ENCODE results near the gene HMHB1. TPM values are rescaled to one million over a fixed set of nuclear protein-coding genes. Genes with fewer than 3 reads are reported as not detected.

The HMHB1 gene
- polyA plus RNA-seq, 1 donor from 2014 or later: not detected

DNA sequence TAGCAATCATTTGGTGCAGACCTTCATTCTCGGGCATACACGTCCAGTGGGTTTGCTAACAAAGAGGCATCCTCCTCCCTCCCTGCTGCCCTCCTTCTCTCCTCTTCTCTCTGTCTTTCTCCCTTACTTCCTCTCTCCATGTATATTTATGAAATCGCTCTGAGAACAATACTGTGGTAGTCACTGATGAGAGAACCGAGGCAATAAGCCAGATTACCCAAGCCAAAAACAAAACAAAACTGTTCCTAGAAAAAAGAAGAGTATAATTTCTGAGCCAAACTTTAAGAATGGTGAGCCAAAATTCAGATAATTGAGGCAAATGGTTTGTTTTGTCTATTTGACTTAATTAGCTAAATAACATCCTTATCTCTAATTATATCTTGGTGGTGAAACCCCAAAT, 15.8 kb upstream of the HMHB1 start:
- Histone ChIP-seq H2AFZ (ENCODE audit: low read depth, low read length) (no peak overlapping the region), H3K9ac (ENCODE audit: low read length) (no peak overlapping the region), H3K36me3 (ENCODE audit: insufficient read depth, low read length) (no peaks in the 10 kb centered on the region), H3K4me3 (ENCODE audit: low read length) (no peak overlapping the region), H4K20me1 (ENCODE audit: insufficient read depth) (no peaks in the 10 kb centered on the region), H3K27me3 (ENCODE audit: insufficient read depth, low read depth, low read length) (no peaks in the 10 kb centered on the region), H3F3A (ENCODE audit: insufficient read depth, low read length, poor library complexity, severe bottlenecking) (no peaks in the 10 kb centered on the region), H3K79me2 (replicated peaks; ENCODE audit: insufficient read depth, low read length) (no peaks in the 10 kb centered on the region), H3K27ac (ENCODE audit: low read length) (no peak overlapping the region), H3K4me2 (ENCODE audit: low read length) (no peak overlapping the region), H3K9me3 (ENCODE audit: low read length) (no peaks in the 10 kb centered on the region), H3K9me2 (ENCODE audit: insufficient read depth, low read length) (no peaks in the 10 kb centered on the region)
- no peak for TF ChIP-seq CTCF (IDR thresholded peaks at IDR 0.05; ENCODE audit: poor library complexity, severe bottlenecking)

DNA sequence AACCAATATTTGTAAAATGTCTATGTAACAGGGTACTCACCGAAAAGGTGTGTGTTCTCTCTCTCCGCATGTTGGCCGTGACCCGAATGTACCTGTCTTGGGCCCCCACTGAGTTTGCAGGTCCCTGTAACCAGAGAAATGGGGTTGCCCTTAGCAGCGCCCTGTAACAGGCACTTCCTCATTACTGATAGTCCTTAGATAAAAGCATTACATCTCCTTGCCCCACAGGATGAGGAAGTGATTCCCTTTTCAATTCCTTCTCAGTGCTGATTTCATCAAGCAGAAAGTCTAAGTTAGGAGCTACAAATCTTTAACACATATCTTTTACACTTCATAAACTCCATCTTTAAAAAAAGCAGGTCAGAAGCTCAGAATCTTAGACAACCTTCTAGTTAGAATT, 15.2 kb upstream of the HMHB1 start:
- no peaks in the 10 kb centered on the region for H3K9me2 ChIP-seq (ENCODE audit: insufficient read depth, low read length)
- H3K4me3 ChIP-seq (ENCODE audit: low read length): no peak overlapping the region
- no peaks in the 10 kb centered on the region for H3K27me3 ChIP-seq (ENCODE audit: insufficient read depth, low read depth, low read length)
- no peak overlapping the region for H3K27ac ChIP-seq (ENCODE audit: low read length)
- no peaks in the 10 kb centered on the region for H3F3A ChIP-seq (ENCODE audit: insufficient read depth, low read length, poor library complexity, severe bottlenecking)
- no peaks in the 10 kb centered on the region for H4K20me1 ChIP-seq (ENCODE audit: insufficient read depth)
- no peak overlapping the region for H2AFZ ChIP-seq (ENCODE audit: low read depth, low read length)
- no peaks in the 10 kb centered on the region for H3K36me3 ChIP-seq (ENCODE audit: insufficient read depth, low read length)
- no peak overlapping the region for H3K9ac ChIP-seq (ENCODE audit: low read length)
- H3K9me3 ChIP-seq (ENCODE audit: low read length): no peaks in the 10 kb centered on the region
- no peak overlapping the region for H3K4me2 ChIP-seq (ENCODE audit: low read length)
- no peaks in the 10 kb centered on the region for H3K79me2 ChIP-seq (replicated peaks; ENCODE audit: insufficient read depth, low read length)
- no peak for TF ChIP-seq POLR2AphosphoS5 (IDR thresholded peaks at IDR 0.05)
- TF ChIP-seq EP300 (conservative IDR thresholded peaks at IDR 0.05; ENCODE audit: poor library complexity, severe bottlenecking): no peak

GRCh38 chr5:143800715-143801114, 11.2 kb upstream of the HMHB1 start:
- H3K27me3 ChIP-seq (ENCODE audit: insufficient read depth, low read depth, low read length): no peaks in the 10 kb centered on the region
- TF ChIP-seq REST (IDR thresholded peaks at IDR 0.05; ENCODE audit: borderline replicate concordance) (no peak), EZH2 (IDR thresholded peaks at IDR 0.05; ENCODE audit: borderline replicate concordance, insufficient read depth, low read length, poor library complexity, severe bottlenecking) (no peak), TAF1 (IDR thresholded peaks at IDR 0.05; ENCODE audit: low read depth) (no peak), RAD21 (conservative IDR thresholded peaks at IDR 0.05) (no peak), CTCF (IDR thresholded peaks at IDR 0.05; ENCODE audit: poor library complexity, severe bottlenecking) (no peak), EP300 (conservative IDR thresholded peaks at IDR 0.05; ENCODE audit: poor library complexity, severe bottlenecking) (no peak), MXI1 (conservative IDR thresholded peaks at IDR 0.05; ENCODE audit: poor library complexity, severe bottlenecking) (no peak), POLR2AphosphoS5 (IDR thresholded peaks at IDR 0.05) (no peak), SMC3 (conservative IDR thresholded peaks at IDR 0.05; ENCODE audit: poor library complexity) (no peak)
- no peak overlapping the region for H3K4me3 ChIP-seq (ENCODE audit: low read length)
- H3K9me3 ChIP-seq (ENCODE audit: low read length): no peaks in the 10 kb centered on the region
- no peaks in the 10 kb centered on the region for H3F3A ChIP-seq (ENCODE audit: insufficient read depth, low read length, poor library complexity, severe bottlenecking)
- no peaks in the 10 kb centered on the region for H3K79me2 ChIP-seq (replicated peaks; ENCODE audit: insufficient read depth, low read length)
- no peaks in the 10 kb centered on the region for H3K9me2 ChIP-seq (ENCODE audit: insufficient read depth, low read length)
- no peak overlapping the region for H3K4me2 ChIP-seq (ENCODE audit: low read length)
- no peak overlapping the region for H3K27ac ChIP-seq (ENCODE audit: low read length)
- no peak overlapping the region for H2AFZ ChIP-seq (ENCODE audit: low read depth, low read length)
- H4K20me1 ChIP-seq (ENCODE audit: insufficient read depth): no peaks in the 10 kb centered on the region
- H3K9ac ChIP-seq (ENCODE audit: low read length): no peak overlapping the region
- no peaks in the 10 kb centered on the region for H3K36me3 ChIP-seq (ENCODE audit: insufficient read depth, low read length)
